HCT116 (cell line): Measurements from ENCODE around the gene GALNT17. TPM values are rescaled to one million over a fixed set of nuclear protein-coding genes. Genes with fewer than 3 reads are reported as not detected.

Experiments used
- ATAC-seq: fragments of 200-7000 bp; cut with Tn5 transposase; 2 replicates; pipeline ENCODE4 v1.9.1; 2020; ENCODE audit warnings: mild to moderate bottlenecking, moderate library complexity
- BruUV-seq: library from RNA; stranded (reverse); fragments of 400-500 nt; replicated peaks from 2 replicates; lab custom pipeline; 2021; lab: Mats Ljungman, UMichigan
- CTCF ChIA-PET: fragments of 300-600 bp; sonication (Branson Sonifier 250); formaldehyde crosslinking; loops from one replicate; lab custom pipeline; 2021; ENCODE audit warnings: antibody characterized with exemption; lab: Charles Lee
- POLR2A ChIA-PET: fragments of 300-600, 350-600 bp; sonication (Branson Sonifier 250); formaldehyde crosslinking; loops from one replicate; lab custom pipeline; 2021; ENCODE audit warnings: antibody characterized with exemption; lab: Charles Lee
- RAD21 ChIA-PET, 2 experiments: fragments of 300-600 bp; sonication (Branson Sonifier 250); formaldehyde crosslinking; loops; one replicate each; lab custom pipeline; 2023; ENCODE audit warnings: low total read pairs in 2 of 2; ENCODE audit not compliant: uncharacterized antibody in 2 of 2, unreplicated experiment in 2 of 2, low non-redundant PET in 1 of 2; lab: Charles Lee
- DNase-seq: peaks from one replicate; pipeline ENCODE4 v3.0.0-alpha.2; 2010; ENCODE audit warnings: low read depth, low spot score
- H2AFZ ChIP-seq: fragments of 200-600 bp; shearing (Covaris generic), sonication (generic); 2 replicates; pipeline ENCODE4 v1.6.1; 2017; ENCODE audit warnings: low read depth, mixed run types, mixed read lengths, antibody characterized with exemption, low read length; ENCODE audit not compliant: poor library complexity, severe bottlenecking
- H3K27ac ChIP-seq: 2 replicates; pipeline ENCODE4 v1.5.1; 2012; ENCODE audit warnings: low read depth, low read length
- H3K27me3 ChIP-seq: fragments of 200-600 bp; sonication (generic); 2 replicates; pipeline ENCODE4 v1.6.1; 2016; ENCODE audit warnings: mixed run types, low read length, mixed read lengths; ENCODE audit not compliant: insufficient read depth
- H3K36me3 ChIP-seq, 2 experiments: fragments of 200-500 bp in 1 of 2; fragments of 200-600 bp in 1 of 2; sonication (Bioruptor generic) in 1 of 2; sonication (generic) in 1 of 2; 2 replicates each; pipeline versions ENCODE4 v1.5.1 to v1.6.1; 2014 to 2016; ENCODE audit warnings: low read length in 2 of 2, inconsistent platforms in 1 of 2, mixed read lengths in 1 of 2, mixed run types in 1 of 2; ENCODE audit not compliant: insufficient read depth in 2 of 2, control insufficient read depth in 1 of 2
- H3K4me1 ChIP-seq, 2 experiments: fragments of 200-600 bp in 1 of 2; sonication (generic) in 1 of 2; 2 replicates each; pipeline versions ENCODE4 v1.5.1 to v1.6.1; 2012 to 2017; ENCODE audit warnings: low read length in 2 of 2, inconsistent platforms in 1 of 2, mild to moderate bottlenecking in 1 of 2, mixed read lengths in 1 of 2, mixed run types in 1 of 2, moderate library complexity in 1 of 2; ENCODE audit not compliant: insufficient read depth in 2 of 2, control insufficient read depth in 1 of 2
- H3K4me2 ChIP-seq: fragments of 200-600 bp; sonication (generic); 2 replicates; pipeline ENCODE4 v1.6.1; 2017; ENCODE audit warnings: mixed run types, low read length, mixed read lengths
- H3K4me3 ChIP-seq, 2 experiments: fragments of 200-600 bp in 1 of 2; sonication (generic) in 1 of 2; replicated peaks in 1 of 2; 2 replicates each; pipeline ENCODE4 v1.5.1; 2011 to 2016; ENCODE audit warnings: low read length in 2 of 2, control low read depth in 1 of 2, low read depth in 1 of 2, mild to moderate bottlenecking in 1 of 2, mixed read lengths in 1 of 2, mixed run types in 1 of 2
- H3K79me2 ChIP-seq: fragments of 200-600 bp; sonication (generic); 2 replicates; pipeline ENCODE4 v1.6.1; 2017; ENCODE audit warnings: mild to moderate bottlenecking, mixed run types, low read length, moderate library complexity, mixed read lengths; ENCODE audit not compliant: insufficient read depth
- H3K9ac ChIP-seq: fragments of 200-600 bp; sonication (generic); 2 replicates; pipeline ENCODE4 v1.6.1; 2016; ENCODE audit warnings: low read length, mixed read lengths
- H3K9me2 ChIP-seq: fragments of 200-600 bp; sonication (generic), shearing (Covaris generic); 2 replicates; pipeline ENCODE4 v1.6.1; 2017; ENCODE audit warnings: mixed run types, mild to moderate bottlenecking, moderate library complexity; ENCODE audit not compliant: insufficient read depth
- H3K9me3 ChIP-seq, 2 experiments: fragments of 200-500 bp in 1 of 2; fragments of 200-600 bp in 1 of 2; sonication (Bioruptor generic) in 1 of 2; sonication (generic) in 1 of 2; 2 replicates each; pipeline ENCODE4 v1.6.1; 2014 to 2017; ENCODE audit warnings: low read length in 2 of 2, mixed read lengths in 2 of 2, inconsistent platforms in 1 of 2, low read depth in 1 of 2, mild to moderate bottlenecking in 1 of 2, mixed run types in 1 of 2, moderate library complexity in 1 of 2; ENCODE audit not compliant: control insufficient read depth in 1 of 2, insufficient read depth in 1 of 2
- H4K20me1 ChIP-seq: fragments of 200-600 bp; sonication (generic), shearing (Covaris generic); 2 replicates; pipeline ENCODE4 v1.6.1; 2017; ENCODE audit warnings: mixed run types, mild to moderate bottlenecking, moderate library complexity; ENCODE audit not compliant: insufficient read depth
- CBX3 ChIP-seq: IDR thresholded peaks from 2 replicates; pipeline ENCODE4 v1.6.1; 2012; ENCODE audit warnings: low read depth
- CEBPB ChIP-seq: IDR thresholded peaks from 2 replicates; pipeline ENCODE4 v1.6.1; 2012; ENCODE audit warnings: low read depth
- EGR1 ChIP-seq: IDR thresholded peaks from 2 replicates; pipeline ENCODE4 v1.6.1; 2012; ENCODE audit warnings: low read depth
- ELF1 ChIP-seq: IDR thresholded peaks from 2 replicates; pipeline ENCODE4 v1.6.1; 2012; ENCODE audit warnings: low read depth, borderline replicate concordance
- EZH2 ChIP-seq: fragments of 200-600 bp; sonication (generic); IDR thresholded peaks from 2 replicates; pipeline ENCODE4 v1.6.1; 2017; ENCODE audit warnings: antibody characterized with exemption, mixed run types
- EZH2phosphoT487 ChIP-seq: fragments of 200-600 bp; IDR thresholded peaks from 2 replicates; pipeline ENCODE4 v1.6.1; 2018; ENCODE audit warnings: antibody characterized with exemption, borderline replicate concordance
- POLR2A ChIP-seq: IDR thresholded peaks from 2 replicates; pipeline ENCODE4 v1.7.0; 2011; ENCODE audit warnings: borderline replicate concordance; ENCODE audit not compliant: insufficient read depth, insufficient read length; ENCODE audit errors: extremely low read depth
- POLR2AphosphoS5 ChIP-seq: IDR thresholded peaks from 2 replicates; pipeline ENCODE4 v1.6.1; 2011; ENCODE audit warnings: mild to moderate bottlenecking, low read depth, low read length, moderate library complexity
- RAD21 ChIP-seq: IDR thresholded peaks from 2 replicates; pipeline ENCODE4 v1.6.1; 2012; ENCODE audit warnings: low read depth, mild to moderate bottlenecking
- SIN3A ChIP-seq: IDR thresholded peaks from 2 replicates; pipeline ENCODE4 v1.6.1; 2012; ENCODE audit warnings: low read depth
- SRF ChIP-seq: IDR thresholded peaks from 2 replicates; pipeline ENCODE4 v1.6.1; 2012; ENCODE audit warnings: low read depth
- TCF7L2 ChIP-seq: IDR thresholded peaks from 2 replicates; pipeline ENCODE4 v1.7.0; 2011; ENCODE audit warnings: borderline replicate concordance, inconsistent platforms; ENCODE audit not compliant: insufficient read depth, insufficient read length; ENCODE audit errors: extremely low read depth
- YY1 ChIP-seq: IDR thresholded peaks from 2 replicates; pipeline ENCODE4 v1.6.1; 2011; ENCODE audit warnings: low read length, low read depth, moderate library complexity, mild to moderate bottlenecking; ENCODE audit not compliant: insufficient replicate concordance; ENCODE audit errors: extremely low read depth
- ZNF274 ChIP-seq: fragments of 200-500 bp; sonication (Bioruptor generic); IDR thresholded peaks from 2 replicates; pipeline ENCODE4 v1.6.1; 2014; ENCODE audit warnings: mild to moderate bottlenecking, low read depth, low read length, inconsistent platforms
- intact Hi-C: fragments of 100-400 bp; cut with micrococcal nuclease; formaldehyde crosslinking; loops from 2 replicates; pipeline ENCODE4 v1.10.0; 2022
- total RNA-seq: library from RNA; stranded (reverse); gene quantifications from one replicate; pipeline ENCODE4 v1.2.1, GENCODE V29; 2021; ENCODE audit not compliant: unreplicated experiment
- TF ChIP-seq, protein P1 (sequence below): IDR thresholded peaks from 2 replicates; pipeline ENCODE4 v1.6.1; 2011; ENCODE audit warnings: mild to moderate bottlenecking, low read length, moderate library complexity; ENCODE audit not compliant: insufficient replicate concordance; ENCODE audit errors: extremely low read depth
- TF ChIP-seq, protein P2 (sequence below), 3 experiments: fragments of 200-600 bp in 1 of 3; sonication (generic) in 1 of 3; IDR thresholded peaks in 2 of 3; conservative IDR thresholded peaks in 1 of 3; 2 replicates each; pipeline ENCODE4 v1.5.1; 2012 to 2017; ENCODE audit warnings: low read depth in 2 of 3, low read length in 2 of 3, antibody characterized with exemption in 1 of 3, borderline replicate concordance in 1 of 3, control low read depth in 1 of 3, mild to moderate bottlenecking in 1 of 3, mixed read lengths in 1 of 3, mixed run types in 1 of 3, moderate library complexity in 1 of 3; ENCODE audit not compliant: insufficient read depth in 1 of 3
- TF ChIP-seq, protein P3 (sequence below): IDR thresholded peaks from 2 replicates; pipeline ENCODE4 v1.6.1; 2012
- TF ChIP-seq, protein P4 (sequence below): IDR thresholded peaks from 2 replicates; pipeline ENCODE4 v1.6.1; 2012
- TF ChIP-seq, protein P5 (sequence below): IDR thresholded peaks from 2 replicates; pipeline ENCODE4 v1.6.1; 2012; ENCODE audit warnings: low read depth

Gene GALNT17
- total RNA-seq, 1 experiment from 2014 or later, result not detected

DNA sequence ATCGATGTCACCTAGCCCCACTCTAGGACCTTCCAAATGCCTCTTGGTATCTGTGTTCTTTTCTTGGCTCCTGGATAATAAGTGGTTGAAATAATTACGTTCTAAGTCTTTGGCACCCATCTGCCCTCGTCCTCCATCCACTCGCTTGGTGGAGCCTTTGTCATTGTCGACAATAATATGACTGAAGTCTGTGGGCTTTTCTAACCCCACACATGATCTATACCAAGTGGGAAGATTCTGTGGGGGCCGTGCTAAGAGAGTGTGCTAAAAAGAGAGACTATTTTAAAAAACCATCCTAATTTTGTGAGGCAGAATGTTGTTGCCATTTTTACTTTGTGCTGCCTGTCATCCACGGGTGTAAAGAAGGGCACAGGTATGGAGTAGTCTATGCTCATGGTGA, 113.1 kb downstream of the GALNT17 start:
- Histone ChIP-seq H3K27ac (no peak overlapping the region), H2AFZ (no peak overlapping the region), H3K9me2 (no peaks in the 10 kb centered on the region), H3K27me3 (no peaks in the 10 kb centered on the region), H3K4me2 (no peak overlapping the region), H3K4me3 (no peak overlapping the region), H3K36me3 (no peaks in the 10 kb centered on the region), H3K79me2 (no peaks in the 10 kb centered on the region), H3K9ac (no peak overlapping the region), H3K4me1 (no peaks in the 10 kb centered on the region), H3K9me3 (peaks cover 3 to 10% of the 10 kb centered on the region in 2 experiments; a peak in 2 of 4 replicates), H4K20me1 (no peaks in the 10 kb centered on the region)
- POLR2A ChIA-PET, result no interaction called here
- ATAC-seq, result no peak
- TF ChIP-seq CBX3, result no peak
- TF ChIP-seq, protein P1, sequence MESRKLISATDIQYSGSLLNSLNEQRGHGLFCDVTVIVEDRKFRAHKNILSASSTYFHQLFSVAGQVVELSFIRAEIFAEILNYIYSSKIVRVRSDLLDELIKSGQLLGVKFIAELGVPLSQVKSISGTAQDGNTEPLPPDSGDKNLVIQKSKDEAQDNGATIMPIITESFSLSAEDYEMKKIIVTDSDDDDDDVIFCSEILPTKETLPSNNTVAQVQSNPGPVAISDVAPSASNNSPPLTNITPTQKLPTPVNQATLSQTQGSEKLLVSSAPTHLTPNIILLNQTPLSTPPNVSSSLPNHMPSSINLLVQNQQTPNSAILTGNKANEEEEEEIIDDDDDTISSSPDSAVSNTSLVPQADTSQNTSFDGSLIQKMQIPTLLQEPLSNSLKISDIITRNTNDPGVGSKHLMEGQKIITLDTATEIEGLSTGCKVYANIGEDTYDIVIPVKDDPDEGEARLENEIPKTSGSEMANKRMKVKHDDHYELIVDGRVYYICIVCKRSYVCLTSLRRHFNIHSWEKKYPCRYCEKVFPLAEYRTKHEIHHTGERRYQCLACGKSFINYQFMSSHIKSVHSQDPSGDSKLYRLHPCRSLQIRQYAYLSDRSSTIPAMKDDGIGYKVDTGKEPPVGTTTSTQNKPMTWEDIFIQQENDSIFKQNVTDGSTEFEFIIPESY, result no peak
- TF ChIP-seq, protein P2, sequence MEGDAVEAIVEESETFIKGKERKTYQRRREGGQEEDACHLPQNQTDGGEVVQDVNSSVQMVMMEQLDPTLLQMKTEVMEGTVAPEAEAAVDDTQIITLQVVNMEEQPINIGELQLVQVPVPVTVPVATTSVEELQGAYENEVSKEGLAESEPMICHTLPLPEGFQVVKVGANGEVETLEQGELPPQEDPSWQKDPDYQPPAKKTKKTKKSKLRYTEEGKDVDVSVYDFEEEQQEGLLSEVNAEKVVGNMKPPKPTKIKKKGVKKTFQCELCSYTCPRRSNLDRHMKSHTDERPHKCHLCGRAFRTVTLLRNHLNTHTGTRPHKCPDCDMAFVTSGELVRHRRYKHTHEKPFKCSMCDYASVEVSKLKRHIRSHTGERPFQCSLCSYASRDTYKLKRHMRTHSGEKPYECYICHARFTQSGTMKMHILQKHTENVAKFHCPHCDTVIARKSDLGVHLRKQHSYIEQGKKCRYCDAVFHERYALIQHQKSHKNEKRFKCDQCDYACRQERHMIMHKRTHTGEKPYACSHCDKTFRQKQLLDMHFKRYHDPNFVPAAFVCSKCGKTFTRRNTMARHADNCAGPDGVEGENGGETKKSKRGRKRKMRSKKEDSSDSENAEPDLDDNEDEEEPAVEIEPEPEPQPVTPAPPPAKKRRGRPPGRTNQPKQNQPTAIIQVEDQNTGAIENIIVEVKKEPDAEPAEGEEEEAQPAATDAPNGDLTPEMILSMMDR (IDR thresholded peaks at IDR 0.05 in 2 of 3, conservative IDR thresholded peaks at IDR 0.05 in 1 of 3; ENCODE audit: borderline replicate concordance in 1 of 3, insufficient read depth in 1 of 3, low read depth in 2 of 3, low read length in 2 of 3), result no peak
- TF ChIP-seq ZNF274, result no peak
- TF ChIP-seq EZH2, result no peak
- TF ChIP-seq YY1, result no peak
- TF ChIP-seq POLR2A, result no peak
- no peak for TF ChIP-seq POLR2AphosphoS5
- TF ChIP-seq, protein P3, sequence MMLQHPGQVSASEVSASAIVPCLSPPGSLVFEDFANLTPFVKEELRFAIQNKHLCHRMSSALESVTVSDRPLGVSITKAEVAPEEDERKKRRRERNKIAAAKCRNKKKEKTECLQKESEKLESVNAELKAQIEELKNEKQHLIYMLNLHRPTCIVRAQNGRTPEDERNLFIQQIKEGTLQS, result no peak
- TF ChIP-seq TCF7L2, result no peak
- TF ChIP-seq EGR1, result no peak
- TF ChIP-seq, protein P4, sequence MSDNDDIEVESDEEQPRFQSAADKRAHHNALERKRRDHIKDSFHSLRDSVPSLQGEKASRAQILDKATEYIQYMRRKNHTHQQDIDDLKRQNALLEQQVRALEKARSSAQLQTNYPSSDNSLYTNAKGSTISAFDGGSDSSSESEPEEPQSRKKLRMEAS, result no peak
- no peak for TF ChIP-seq CEBPB
- TF ChIP-seq, protein P5, sequence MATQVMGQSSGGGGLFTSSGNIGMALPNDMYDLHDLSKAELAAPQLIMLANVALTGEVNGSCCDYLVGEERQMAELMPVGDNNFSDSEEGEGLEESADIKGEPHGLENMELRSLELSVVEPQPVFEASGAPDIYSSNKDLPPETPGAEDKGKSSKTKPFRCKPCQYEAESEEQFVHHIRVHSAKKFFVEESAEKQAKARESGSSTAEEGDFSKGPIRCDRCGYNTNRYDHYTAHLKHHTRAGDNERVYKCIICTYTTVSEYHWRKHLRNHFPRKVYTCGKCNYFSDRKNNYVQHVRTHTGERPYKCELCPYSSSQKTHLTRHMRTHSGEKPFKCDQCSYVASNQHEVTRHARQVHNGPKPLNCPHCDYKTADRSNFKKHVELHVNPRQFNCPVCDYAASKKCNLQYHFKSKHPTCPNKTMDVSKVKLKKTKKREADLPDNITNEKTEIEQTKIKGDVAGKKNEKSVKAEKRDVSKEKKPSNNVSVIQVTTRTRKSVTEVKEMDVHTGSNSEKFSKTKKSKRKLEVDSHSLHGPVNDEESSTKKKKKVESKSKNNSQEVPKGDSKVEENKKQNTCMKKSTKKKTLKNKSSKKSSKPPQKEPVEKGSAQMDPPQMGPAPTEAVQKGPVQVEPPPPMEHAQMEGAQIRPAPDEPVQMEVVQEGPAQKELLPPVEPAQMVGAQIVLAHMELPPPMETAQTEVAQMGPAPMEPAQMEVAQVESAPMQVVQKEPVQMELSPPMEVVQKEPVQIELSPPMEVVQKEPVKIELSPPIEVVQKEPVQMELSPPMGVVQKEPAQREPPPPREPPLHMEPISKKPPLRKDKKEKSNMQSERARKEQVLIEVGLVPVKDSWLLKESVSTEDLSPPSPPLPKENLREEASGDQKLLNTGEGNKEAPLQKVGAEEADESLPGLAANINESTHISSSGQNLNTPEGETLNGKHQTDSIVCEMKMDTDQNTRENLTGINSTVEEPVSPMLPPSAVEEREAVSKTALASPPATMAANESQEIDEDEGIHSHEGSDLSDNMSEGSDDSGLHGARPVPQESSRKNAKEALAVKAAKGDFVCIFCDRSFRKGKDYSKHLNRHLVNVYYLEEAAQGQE, result no peak
- TF ChIP-seq SIN3A, result no peak
- no peak for TF ChIP-seq SRF
- no peak for TF ChIP-seq EZH2phosphoT487
- no peak for TF ChIP-seq ELF1
- TF ChIP-seq RAD21, result no peak
- RAD21 ChIA-PET, result no interaction called here
- no peak for DNase-seq
- CTCF ChIA-PET, result no interaction called here
- no TSS peak for BruUV-seq
- intact Hi-C loops, result no loop called here
